Liver (tissue), 9 donors: ENCODE measurements around the gene ITPK1. TPM values are rescaled to one million over a fixed set of nuclear protein-coding genes. Genes with fewer than 3 reads are reported as not detected.

Source experiments
- DNase-seq: peaks from one replicate; pipeline ENCODE4 v3.0.0-alpha.2; 2017; ENCODE audit warnings: low spot score
- H3K27ac ChIP-seq, 2 donors: one replicate each; pipeline ENCODE4 v1.7.0; 2013; ENCODE audit warnings: inconsistent platforms in 2 of 2, low read length in 2 of 2, control low read depth in 1 of 2, low read depth in 1 of 2, mild to moderate bottlenecking in 1 of 2
- H3K27me3 ChIP-seq, 4 donors: one replicate each; pipeline versions ENCODE4 v1.6.1 to v1.7.0; 2013; ENCODE audit warnings: low read length in 3 of 4, inconsistent platforms in 1 of 4, mild to moderate bottlenecking in 1 of 4, moderate library complexity in 1 of 4; ENCODE audit not compliant: control insufficient read depth in 4 of 4, insufficient read depth in 4 of 4
- H3K36me3 ChIP-seq, 4 donors: one replicate each; pipeline versions ENCODE4 v1.6.1 to v1.7.0; 2013; ENCODE audit warnings: low read length in 3 of 4, mild to moderate bottlenecking in 3 of 4, low read depth in 1 of 4, moderate library complexity in 1 of 4; ENCODE audit not compliant: control insufficient read depth in 4 of 4, insufficient read depth in 3 of 4
- H3K4me1 ChIP-seq, 4 donors: one replicate each; pipeline versions ENCODE4 v1.6.1 to v1.7.0; 2013; ENCODE audit warnings: low read length in 3 of 4, mild to moderate bottlenecking in 3 of 4, moderate library complexity in 1 of 4; ENCODE audit not compliant: control insufficient read depth in 4 of 4, insufficient read depth in 4 of 4
- H3K4me3 ChIP-seq, 3 donors: one replicate each; pipeline versions ENCODE4 v1.6.1 to v1.7.0; 2013; ENCODE audit warnings: low read length in 3 of 3, control low read depth in 1 of 3, low read depth in 1 of 3, mild to moderate bottlenecking in 1 of 3
- H3K9ac ChIP-seq, 2 donors: one replicate each; pipeline ENCODE4 v1.7.0; 2013; ENCODE audit warnings: low read length in 2 of 2, mild to moderate bottlenecking in 2 of 2, moderate library complexity in 2 of 2, control low read depth in 1 of 2, low read depth in 1 of 2
- H3K9me3 ChIP-seq, 4 donors: one replicate each; pipeline versions ENCODE4 v1.6.1 to v1.7.0; 2013; ENCODE audit warnings: low read length in 3 of 4; ENCODE audit not compliant: control insufficient read depth in 4 of 4
- ATF3 ChIP-seq: IDR thresholded peaks from 2 replicates; pipeline ENCODE4 v1.6.1; 2016; ENCODE audit warnings: antibody characterized with exemption
- EGR1 ChIP-seq, 2 donors: IDR thresholded peaks; 2 replicates each; pipeline ENCODE4 v1.6.1; 2016 to 2018; ENCODE audit warnings: antibody characterized with exemption in 2 of 2, low read depth in 2 of 2
- FOXA1 ChIP-seq: IDR thresholded peaks from 2 replicates; pipeline ENCODE4 v1.6.1; 2016; ENCODE audit warnings: antibody characterized with exemption
- FOXA2 ChIP-seq: IDR thresholded peaks from 2 replicates; pipeline ENCODE4 v1.6.1; 2016; ENCODE audit warnings: antibody characterized with exemption
- GABPA ChIP-seq, 2 donors: IDR thresholded peaks in 1 of 2; conservative IDR thresholded peaks in 1 of 2; 2 replicates each; pipeline ENCODE4 v1.6.1; 2016; ENCODE audit warnings: antibody characterized with exemption in 2 of 2, mild to moderate bottlenecking in 1 of 2, moderate library complexity in 1 of 2
- HNF4A ChIP-seq, 2 donors: conservative IDR thresholded peaks; 2 replicates each; pipeline ENCODE4 v1.6.1; 2016; ENCODE audit warnings: antibody characterized with exemption in 2 of 2, mild to moderate bottlenecking in 2 of 2
- HNF4G ChIP-seq: IDR thresholded peaks from 2 replicates; pipeline ENCODE4 v1.6.1; 2016; ENCODE audit warnings: antibody characterized with exemption
- JUND ChIP-seq, 2 donors: IDR thresholded peaks; 2 replicates each; pipeline ENCODE4 v1.6.1; 2016; ENCODE audit warnings: antibody characterized with exemption in 2 of 2
- MAX ChIP-seq: IDR thresholded peaks from 2 replicates; pipeline ENCODE4 v1.6.1; 2016; ENCODE audit warnings: antibody characterized with exemption
- NR2F2 ChIP-seq: IDR thresholded peaks from 2 replicates; pipeline ENCODE4 v1.6.1; 2016; ENCODE audit warnings: antibody characterized with exemption
- RAD21 ChIP-seq, 2 donors: IDR thresholded peaks; 2 replicates each; pipeline ENCODE4 v1.6.1; 2016; ENCODE audit warnings: antibody characterized with exemption in 2 of 2, mild to moderate bottlenecking in 2 of 2
- REST ChIP-seq: IDR thresholded peaks from 2 replicates; pipeline ENCODE4 v1.6.1; 2016; ENCODE audit warnings: antibody characterized with exemption, mild to moderate bottlenecking
- RXRA ChIP-seq, 2 donors: IDR thresholded peaks; 2 replicates each; pipeline ENCODE4 v1.6.1; 2017 to 2018; ENCODE audit warnings: antibody characterized with exemption in 2 of 2, mild to moderate bottlenecking in 1 of 2
- SP1 ChIP-seq: IDR thresholded peaks from 2 replicates; pipeline ENCODE4 v1.6.1; 2018; ENCODE audit warnings: antibody characterized with exemption, mild to moderate bottlenecking
- TAF1 ChIP-seq: conservative IDR thresholded peaks from 2 replicates; pipeline ENCODE4 v1.6.1; 2016; ENCODE audit warnings: antibody characterized with exemption, mild to moderate bottlenecking
- YY1 ChIP-seq: IDR thresholded peaks from 2 replicates; pipeline ENCODE4 v1.6.1; 2016; ENCODE audit warnings: antibody characterized with exemption, mild to moderate bottlenecking
- ZBTB33 ChIP-seq: IDR thresholded peaks from 2 replicates; pipeline ENCODE4 v1.6.1; 2016; ENCODE audit warnings: antibody characterized with exemption
- WGBS: extraction: QIAGEN DNeasy Blood & Tissue Kit; methylation state at CpG from one replicate; pipeline ENCODE4 v1.1.7; 2013; 5-methylcytosine and 5-hydroxymethylcytosine counted together
- polyA plus RNA-seq, 2 donors: library from polyadenylated mRNA; stranded (reverse) in 1 of 2; unstranded in 1 of 2; fragments of 200-250 nt in 1 of 2; fragments of >200 nt in 1 of 2; fragmentation: Nextera tagmentation in 1 of 2; extraction: Ambion mirVana in 1 of 2; gene quantifications; one replicate each; pipeline versions ENCODE4 v1.2.1 to v1.2.3, GENCODE V29; 2013 to 2015
- total RNA-seq, 2 donors: library from RNA; depleted of rRNA; stranded (reverse); fragments of >200 nt; gene quantifications; one replicate each; pipeline ENCODE4 v1.2.3, GENCODE V29; 2014
- TF ChIP-seq, protein P1 (sequence below): fragments of 150-350 bp; IDR thresholded peaks from 2 replicates; pipeline ENCODE4 v1.5.1; 2017; ENCODE audit warnings: improper control_type of control experiment, low read depth, low read length; ENCODE audit not compliant: missing input control
- donor health status: healthy.
- donor health status: healthy.
- donor health status: healthy.
- donor health status: healthy.
- donor health status: healthy.

The ITPK1 gene
- total and polyA plus RNA-seq, 4 donors = 9.0 to 41.2 (median 20.4) TPM

DNA sequence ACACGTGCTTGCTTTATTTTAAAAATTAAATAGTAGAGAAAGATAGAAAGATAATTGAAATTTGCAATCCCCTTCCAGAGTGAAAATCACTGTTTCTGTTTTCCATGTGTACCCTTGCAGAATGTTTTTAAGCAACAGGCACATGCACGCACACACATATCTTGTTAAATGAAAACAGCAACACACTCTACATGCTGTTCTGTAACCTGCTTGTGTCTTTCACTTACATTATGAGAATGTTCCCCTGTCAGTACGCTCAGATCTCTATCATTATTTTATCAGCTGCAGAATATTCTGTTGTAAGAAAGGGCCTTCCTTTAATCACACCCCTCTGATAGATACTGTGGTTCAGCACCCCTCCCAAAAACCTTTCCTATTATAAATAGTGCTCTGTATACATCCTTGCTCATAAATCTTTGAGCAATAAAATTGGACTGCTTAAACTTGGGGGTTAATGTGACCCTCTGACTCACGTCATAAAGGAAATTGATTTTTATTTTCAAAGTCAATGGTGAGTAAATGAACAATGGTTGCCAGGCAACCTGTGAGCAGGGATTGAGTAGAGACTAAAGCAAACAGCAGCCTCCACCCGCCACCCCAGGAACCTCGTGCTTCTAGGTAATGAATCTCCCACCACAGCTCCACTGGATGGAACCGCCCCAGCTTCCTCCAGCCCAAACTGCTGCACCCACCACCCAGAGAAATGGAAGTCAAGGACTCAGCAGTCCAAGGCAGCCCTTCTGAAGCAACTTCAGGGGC lies 224.7 kb downstream of the ITPK1 start:
- DNase-seq = no peak

More for the DNA sequence above, 224.7 kb downstream of the ITPK1 start:
- 58% methylated on average over 7 of the region's 7 CpGs for WGBS
- TF ChIP-seq HNF4A (conservative IDR thresholded peaks at IDR 0.05) = no peak
- no peak for TF ChIP-seq TAF1
- TF ChIP-seq RAD21 (IDR thresholded peaks at IDR 0.05) = no peak
- TF ChIP-seq NR2F2 = no peak
- no peak for TF ChIP-seq REST
- no peak for TF ChIP-seq FOXA1
- TF ChIP-seq ZBTB33 = no peak
- TF ChIP-seq RXRA (IDR thresholded peaks at IDR 0.05) = no peak
- TF ChIP-seq MAX = no peak
- TF ChIP-seq GABPA (IDR thresholded peaks at IDR 0.05 in 1 of 2, conservative IDR thresholded peaks at IDR 0.05 in 1 of 2) = no peak
- no peak for TF ChIP-seq HNF4G
- no peak for TF ChIP-seq ATF3
- no peak for TF ChIP-seq YY1
- TF ChIP-seq FOXA2 = no peak
- no peak for TF ChIP-seq EGR1 (IDR thresholded peaks at IDR 0.05; ENCODE audit: low read depth in 2 of 2)
- TF ChIP-seq SP1 = no peak
- TF ChIP-seq JUND (IDR thresholded peaks at IDR 0.05) = no peak
- TF ChIP-seq, protein P1, sequence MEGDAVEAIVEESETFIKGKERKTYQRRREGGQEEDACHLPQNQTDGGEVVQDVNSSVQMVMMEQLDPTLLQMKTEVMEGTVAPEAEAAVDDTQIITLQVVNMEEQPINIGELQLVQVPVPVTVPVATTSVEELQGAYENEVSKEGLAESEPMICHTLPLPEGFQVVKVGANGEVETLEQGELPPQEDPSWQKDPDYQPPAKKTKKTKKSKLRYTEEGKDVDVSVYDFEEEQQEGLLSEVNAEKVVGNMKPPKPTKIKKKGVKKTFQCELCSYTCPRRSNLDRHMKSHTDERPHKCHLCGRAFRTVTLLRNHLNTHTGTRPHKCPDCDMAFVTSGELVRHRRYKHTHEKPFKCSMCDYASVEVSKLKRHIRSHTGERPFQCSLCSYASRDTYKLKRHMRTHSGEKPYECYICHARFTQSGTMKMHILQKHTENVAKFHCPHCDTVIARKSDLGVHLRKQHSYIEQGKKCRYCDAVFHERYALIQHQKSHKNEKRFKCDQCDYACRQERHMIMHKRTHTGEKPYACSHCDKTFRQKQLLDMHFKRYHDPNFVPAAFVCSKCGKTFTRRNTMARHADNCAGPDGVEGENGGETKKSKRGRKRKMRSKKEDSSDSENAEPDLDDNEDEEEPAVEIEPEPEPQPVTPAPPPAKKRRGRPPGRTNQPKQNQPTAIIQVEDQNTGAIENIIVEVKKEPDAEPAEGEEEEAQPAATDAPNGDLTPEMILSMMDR = no peak
- Histone ChIP-seq H3K27ac (no peak overlapping the region), H3K27me3 (no peaks in the 10 kb centered on the region), H3K9me3 (peaks cover 3 to 5% (median 4%) of the 10 kb centered on the region in 4 donors), H3K9ac (no peak overlapping the region), H3K4me1 (no peaks in the 10 kb centered on the region), H3K36me3 (no peaks in the 10 kb centered on the region), H3K4me3 (no peak overlapping the region)
